ENCODE data around the gene NFYC.
"Not testable (repeated sequence)": the region's sequence is repeated elsewhere in the genome, so short reads cannot be mapped to it uniquely, and the experiment has no call there.

DNA sequence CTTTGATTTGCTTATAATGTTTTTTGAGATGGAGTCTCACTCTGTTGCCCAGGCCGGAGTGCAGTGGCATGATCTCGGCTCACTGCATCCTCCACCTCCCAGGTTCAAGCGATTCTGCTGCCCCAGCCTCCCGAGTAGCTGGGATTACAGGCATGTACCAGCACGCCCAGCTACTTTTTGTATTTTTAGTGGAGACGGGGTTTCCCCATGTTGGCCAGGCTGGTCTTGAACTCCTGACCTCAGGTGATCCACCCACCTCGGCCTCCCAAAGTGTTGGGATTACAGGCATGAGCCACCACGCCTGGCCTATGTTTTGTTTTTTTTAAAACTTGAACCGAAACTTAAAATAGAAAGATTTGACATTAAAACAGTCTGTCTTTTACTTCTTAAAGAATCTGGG lies 11.3 kb downstream of the NFYC start:
- not testable (repeated sequence) for TF ChIP-seq CTCF, POLR2AphosphoS5, POLR2A, EP300 (IDR thresholded peaks at IDR 0.05)

All from stomach (tissue), 4 donors.